Measurements from ENCODE around the gene TUBGCP4.

DNA sequence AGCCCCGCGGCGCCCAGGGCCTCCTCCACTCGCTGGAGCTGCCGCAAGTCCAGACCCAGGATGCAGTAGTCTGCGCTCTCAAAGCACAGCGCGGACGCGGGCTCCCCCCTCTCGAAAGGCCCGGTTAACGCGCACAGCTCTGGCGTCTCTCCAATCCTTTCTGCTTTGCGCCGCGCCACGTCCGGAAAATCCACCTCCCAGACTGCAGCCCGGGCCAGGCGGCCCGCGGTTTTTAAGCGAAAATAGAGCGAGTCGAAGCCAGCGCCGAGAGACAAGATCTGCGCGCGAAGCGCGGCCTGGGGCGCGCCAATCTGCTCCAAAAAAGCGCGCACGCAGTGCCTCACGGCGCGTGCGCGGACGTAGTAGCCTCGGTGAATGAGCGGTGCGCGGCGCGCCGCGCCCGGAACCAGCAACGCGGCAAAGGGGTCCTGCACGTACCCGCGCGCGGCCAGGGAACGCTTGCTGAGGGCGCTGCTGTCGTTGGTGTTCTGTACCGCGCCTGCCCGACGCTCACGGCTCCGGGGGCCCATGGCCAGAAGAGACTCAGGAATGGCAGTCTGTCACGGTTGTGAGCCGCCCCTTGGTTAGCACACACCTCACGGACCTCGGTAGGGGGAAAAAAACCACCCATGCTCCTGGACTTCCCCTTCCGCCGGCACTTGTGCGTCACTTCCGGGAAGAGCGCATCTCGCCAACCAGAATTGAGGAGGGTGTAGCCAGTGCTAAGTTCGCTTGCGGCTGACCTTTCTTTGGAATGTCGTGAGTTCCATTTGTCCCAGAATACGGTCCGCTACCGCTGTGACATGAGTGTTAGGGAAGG is 40.7 kb upstream of the TUBGCP4 start, which contains the start of gene LCMT2:
- TF ChIP-seq HOXA7 (CRISPR knock-in tag; IDR thresholded peaks at IDR 0.05; ENCODE audit: borderline replicate concordance) = no peak
- TF ChIP-seq, protein P1, sequence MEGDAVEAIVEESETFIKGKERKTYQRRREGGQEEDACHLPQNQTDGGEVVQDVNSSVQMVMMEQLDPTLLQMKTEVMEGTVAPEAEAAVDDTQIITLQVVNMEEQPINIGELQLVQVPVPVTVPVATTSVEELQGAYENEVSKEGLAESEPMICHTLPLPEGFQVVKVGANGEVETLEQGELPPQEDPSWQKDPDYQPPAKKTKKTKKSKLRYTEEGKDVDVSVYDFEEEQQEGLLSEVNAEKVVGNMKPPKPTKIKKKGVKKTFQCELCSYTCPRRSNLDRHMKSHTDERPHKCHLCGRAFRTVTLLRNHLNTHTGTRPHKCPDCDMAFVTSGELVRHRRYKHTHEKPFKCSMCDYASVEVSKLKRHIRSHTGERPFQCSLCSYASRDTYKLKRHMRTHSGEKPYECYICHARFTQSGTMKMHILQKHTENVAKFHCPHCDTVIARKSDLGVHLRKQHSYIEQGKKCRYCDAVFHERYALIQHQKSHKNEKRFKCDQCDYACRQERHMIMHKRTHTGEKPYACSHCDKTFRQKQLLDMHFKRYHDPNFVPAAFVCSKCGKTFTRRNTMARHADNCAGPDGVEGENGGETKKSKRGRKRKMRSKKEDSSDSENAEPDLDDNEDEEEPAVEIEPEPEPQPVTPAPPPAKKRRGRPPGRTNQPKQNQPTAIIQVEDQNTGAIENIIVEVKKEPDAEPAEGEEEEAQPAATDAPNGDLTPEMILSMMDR (tag by site-specific recombination; IDR thresholded peaks at IDR 0.05) = no peak
- TF ChIP-seq, protein P2, sequence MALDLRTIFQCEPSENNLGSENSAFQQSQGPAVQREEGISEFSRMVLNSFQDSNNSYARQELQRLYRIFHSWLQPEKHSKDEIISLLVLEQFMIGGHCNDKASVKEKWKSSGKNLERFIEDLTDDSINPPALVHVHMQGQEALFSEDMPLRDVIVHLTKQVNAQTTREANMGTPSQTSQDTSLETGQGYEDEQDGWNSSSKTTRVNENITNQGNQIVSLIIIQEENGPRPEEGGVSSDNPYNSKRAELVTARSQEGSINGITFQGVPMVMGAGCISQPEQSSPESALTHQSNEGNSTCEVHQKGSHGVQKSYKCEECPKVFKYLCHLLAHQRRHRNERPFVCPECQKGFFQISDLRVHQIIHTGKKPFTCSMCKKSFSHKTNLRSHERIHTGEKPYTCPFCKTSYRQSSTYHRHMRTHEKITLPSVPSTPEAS (tag by site-specific recombination; IDR thresholded peaks at IDR 0.05) = peak; percentile 8; the same call in 1 of the 2 replicates
- no peak for TF ChIP-seq ZBTB7A (tag by site-specific recombination; IDR thresholded peaks at IDR 0.05; ENCODE audit: low read depth)
- no peak for TF ChIP-seq ZNF140 (tag by site-specific recombination; IDR thresholded peaks at IDR 0.05)
- TF ChIP-seq, protein P3, sequence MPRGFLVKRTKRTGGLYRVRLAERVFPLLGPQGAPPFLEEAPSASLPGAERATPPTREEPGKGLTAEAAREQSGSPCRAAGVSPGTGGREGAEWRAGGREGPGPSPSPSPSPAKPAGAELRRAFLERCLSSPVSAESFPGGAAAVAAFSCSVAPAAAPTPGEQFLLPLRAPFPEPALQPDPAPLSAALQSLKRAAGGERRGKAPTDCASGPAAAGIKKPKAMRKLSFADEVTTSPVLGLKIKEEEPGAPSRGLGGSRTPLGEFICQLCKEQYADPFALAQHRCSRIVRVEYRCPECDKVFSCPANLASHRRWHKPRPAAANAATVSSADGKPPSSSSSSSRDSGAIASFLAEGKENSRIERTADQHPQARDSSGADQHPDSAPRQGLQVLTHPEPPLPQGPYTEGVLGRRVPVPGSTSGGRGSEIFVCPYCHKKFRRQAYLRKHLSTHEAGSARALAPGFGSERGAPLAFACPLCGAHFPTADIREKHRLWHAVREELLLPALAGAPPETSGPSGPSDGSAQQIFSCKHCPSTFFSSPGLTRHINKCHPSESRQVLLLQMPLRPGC (tag by site-specific recombination; IDR thresholded peaks at IDR 0.05) = no peak
- no peak for TF ChIP-seq ZFP3 (tag by site-specific recombination; IDR thresholded peaks at IDR 0.05; ENCODE audit: low read depth)
- TF ChIP-seq YY1 (tag by site-specific recombination; IDR thresholded peaks at IDR 0.05) = no peak
- TF ChIP-seq ZNF544 (tag by site-specific recombination; IDR thresholded peaks at IDR 0.05) = no peak
- no peak for TF ChIP-seq ZNF404 (tag by site-specific recombination; IDR thresholded peaks at IDR 0.05)
- TF ChIP-seq ZNF274 (IDR thresholded peaks at IDR 0.05; ENCODE audit: low read length) = no peak
- no peak for TF ChIP-seq ZNF274 (tag by site-specific recombination; IDR thresholded peaks at IDR 0.05; ENCODE audit: borderline replicate concordance)
- peak; percentile 72; the same call in 1 of the 2 replicates for TF ChIP-seq GLIS2 (tag by site-specific recombination; IDR thresholded peaks at IDR 0.05)
- TF ChIP-seq ZNF510 (tag by site-specific recombination; IDR thresholded peaks at IDR 0.05; ENCODE audit: insufficient replicate concordance) = no peak

Measured in HEK293 (cell line).